K562 (cell line): ENCODE measurements around the gene PRDM2. TPM values are rescaled to one million over a fixed set of nuclear protein-coding genes. Genes with fewer than 3 reads are reported as not detected.

Experiments used
- CXXC5 ChIP-seq: fragments of 250-450 bp; sonication (Bioruptor Pico); IDR thresholded peaks from 2 replicates; pipeline ENCODE4 v1.8.0; 2022; ENCODE audit warnings: inconsistent platforms, mild to moderate bottlenecking, moderate library complexity
- EHMT2 ChIP-seq: fragments of 450-650 bp; IDR thresholded peaks from 2 replicates; pipeline ENCODE4 v1.6.1; 2018; ENCODE audit warnings: antibody characterized with exemption
- ETV6 ChIP-seq, 3 experiments: fragments of 150-350 bp in 1 of 3; sonication (generic) in 1 of 3; formaldehyde crosslinking in 1 of 3; IDR thresholded peaks; 2 replicates each; pipeline versions ENCODE4 v1.6.1 to v1.8.0; 2014 to 2022; ENCODE audit warnings: borderline replicate concordance in 2 of 3, low read depth in 2 of 3, antibody characterized with exemption in 1 of 3, low read length in 1 of 3, mild to moderate bottlenecking in 1 of 3, missing genetic modification reagents in 1 of 3
- FOXM1 ChIP-seq, 2 experiments: fragments of 450-650 bp in 1 of 2; sonication (generic) in 1 of 2; formaldehyde crosslinking in 1 of 2; IDR thresholded peaks; 2 replicates each; pipeline versions ENCODE4 v1.6.1 to v1.9.0; 2017 to 2022; ENCODE audit warnings: low read depth in 2 of 2, mild to moderate bottlenecking in 2 of 2, missing genetic modification reagents in 1 of 2, moderate library complexity in 1 of 2
- MYC ChIP-seq, 2 experiments: fragments of 250-450 bp in 1 of 2; sonication (Bioruptor Pico) in 1 of 2; IDR thresholded peaks; 2 replicates each; pipeline versions ENCODE4 v1.5.1 to v1.6.1; 2012 to 2021; ENCODE audit warnings: low read depth in 2 of 2, borderline replicate concordance in 1 of 2, improper control_type of control experiment in 1 of 2, low read length in 1 of 2, mild to moderate bottlenecking in 1 of 2, moderate library complexity in 1 of 2
- NRF1 ChIP-seq, 2 experiments: fragments of 450-650 bp; IDR thresholded peaks in 1 of 2; conservative IDR thresholded peaks in 1 of 2; 2 replicates each; pipeline ENCODE4 v1.6.1; 2014; ENCODE audit warnings: mild to moderate bottlenecking in 2 of 2
- PPARD ChIP-seq: fragments of 250-450 bp; sonication (Bioruptor Pico); IDR thresholded peaks from 2 replicates; pipeline ENCODE4 v1.8.0; 2022; ENCODE audit warnings: inconsistent platforms, mild to moderate bottlenecking, moderate library complexity
- RBBP5 ChIP-seq: fragments of 200-600 bp; sonication (generic); IDR thresholded peaks from 2 replicates; pipeline ENCODE4 v1.6.1; 2012; ENCODE audit warnings: borderline replicate concordance, mild to moderate bottlenecking, low read length, control low read depth, inconsistent platforms; ENCODE audit not compliant: insufficient read depth, poor library complexity, severe bottlenecking
- RBFOX2 ChIP-seq: fragments of 200-400 bp; formaldehyde crosslinking; IDR thresholded peaks from 2 replicates; pipeline ENCODE4 v1.6.1; 2017; ENCODE audit warnings: low read depth, mild to moderate bottlenecking, low read length, moderate library complexity
- RNF2 ChIP-seq: sonication (generic); IDR thresholded peaks from 2 replicates; pipeline ENCODE4 v1.6.1; 2016
- SAFB ChIP-seq: fragments of 200-400 bp; formaldehyde crosslinking; IDR thresholded peaks from 2 replicates; pipeline ENCODE4 v1.6.1; 2017; ENCODE audit warnings: low read depth, low read length, borderline replicate concordance
- TBP ChIP-seq: optimal IDR thresholded peaks from 2 replicates; pipeline ENCODE3; 2011; ENCODE audit warnings: low read depth, low read length, improper control_type of control experiment
- ZNF165 ChIP-seq: fragments of 250-450 bp; sonication (Bioruptor Pico); IDR thresholded peaks from 2 replicates; pipeline ENCODE4 v1.4.0; 2020; ENCODE audit warnings: borderline replicate concordance
- ZNF766 ChIP-seq: fragments of 200-800 bp; sonication (Bioruptor generic); conservative IDR thresholded peaks from 2 replicates; pipeline ENCODE4 v1.6.1; 2016; ENCODE audit warnings: missing genetic modification characterization, missing compliant biosample characterization
- polyA plus RNA-seq, 8 experiments: library from polyadenylated mRNA; depleted of rRNA in 4 of 8; stranded (reverse) in 5 of 8; unstranded in 3 of 8; fragments of >200 nt; fragmentation: Nextera tagmentation in 2 of 8; fragmentation: Illumina TruSeq in 1 of 8; extraction: Ambion mirVana in 2 of 8; extraction: Trizol in 1 of 8; gene quantifications; 2 replicates each; pipeline versions ENCODE4 v1.2.1 to v1.2.3, GENCODE V29; 2011 to 2014; ENCODE audit warnings: inconsistent platforms in 1 of 8, missing spikeins in 1 of 8
- total RNA-seq, 7 experiments: library from RNA; depleted of rRNA in 6 of 7; stranded (reverse); fragments of >200 nt in 6 of 7; fragmentation: Illumina TruSeq in 2 of 7; extraction: Trizol in 2 of 7; gene quantifications; 2 replicates each; pipeline versions ENCODE4 v1.2.1 to v1.2.3, GENCODE V29; 2011 to 2021; ENCODE audit warnings: low replicate concordance in 1 of 7
- TF ChIP-seq, protein P1 (sequence below), 2 experiments: fragments of 450-650 bp in 1 of 2; sonication (generic) in 1 of 2; formaldehyde crosslinking in 1 of 2; IDR thresholded peaks; 2 replicates each; pipeline versions ENCODE4 v1.7.1 to v1.9.0; 2016 to 2022; ENCODE audit warnings: inconsistent platforms in 1 of 2, mild to moderate bottlenecking in 1 of 2, missing genetic modification reagents in 1 of 2
- TF ChIP-seq, protein P2 (sequence below): fragments of 250-450 bp; sonication (Bioruptor Pico); IDR thresholded peaks from 2 replicates; pipeline ENCODE4 v1.8.0; 2022; ENCODE audit warnings: moderate library complexity, mild to moderate bottlenecking, inconsistent platforms

PRDM2 gene
- total and polyA plus RNA-seq, 9 of the 15 experiments (the other 6 are each of a cell fraction or from before 2014, with no cell fraction given): 5.4 to 27.6 (median 12.5) TPM

DNA sequence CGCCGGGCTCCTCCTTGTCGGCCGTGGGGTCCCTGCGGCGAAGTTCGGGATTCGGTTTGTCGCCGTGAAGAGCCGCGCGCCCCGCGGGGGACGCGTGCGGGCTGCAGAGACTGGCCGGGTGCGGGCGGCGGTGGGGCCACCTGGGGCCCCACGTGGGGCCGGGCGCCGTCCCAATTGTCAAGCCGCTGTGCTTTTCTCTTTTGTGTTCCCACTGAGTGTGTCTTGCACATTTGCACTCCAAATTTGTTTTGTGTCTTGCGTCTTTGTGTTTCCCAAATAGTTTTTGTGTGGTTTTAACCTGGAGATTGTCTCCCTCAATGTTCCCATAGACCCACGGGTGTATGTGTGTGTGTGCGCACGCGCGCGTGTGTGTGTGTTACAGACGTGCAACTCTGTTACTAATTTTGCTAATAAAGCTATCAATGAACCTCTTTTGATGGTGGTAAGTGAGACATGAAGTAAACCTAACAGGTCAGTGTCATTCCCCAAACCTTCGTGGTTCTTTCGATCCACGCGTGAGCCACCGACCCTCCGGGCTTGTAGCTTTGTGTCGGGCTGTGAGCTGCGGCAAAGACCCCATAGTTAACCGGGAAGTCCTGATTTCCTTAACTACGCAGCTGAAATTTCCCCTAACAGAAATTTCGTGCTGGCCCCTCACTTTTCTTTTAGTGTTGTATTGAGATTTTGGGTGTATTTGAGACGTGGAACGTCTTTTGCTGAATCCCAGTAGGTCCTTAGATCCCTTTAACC, 708 bp downstream of the PRDM2 start (continued):
- TF ChIP-seq ETV6 (IDR thresholded peaks at IDR 0.05; ENCODE audit: borderline replicate concordance in 1 of 2, low read depth in 2 of 2, low read length in 1 of 2) (no peak), ETV6 (CRISPR knock-in tag; IDR thresholded peaks at IDR 0.05; ENCODE audit: borderline replicate concordance) (no peak), TBP (peak; percentile 3), RBFOX2 (0 out of 2 replicates have a peak, but pooled peaks have one; percentile 30), SAFB (no peak), ZNF165 (CRISPR knock-in tag) (no peak), EHMT2 (no peak), FOXM1 (IDR thresholded peaks at IDR 0.05; ENCODE audit: low read depth) (no peak), FOXM1 (CRISPR knock-in tag; IDR thresholded peaks at IDR 0.05; ENCODE audit: low read depth) (no peak), ZNF766 (CRISPR knock-in tag) (no peak), NRF1 (conservative IDR thresholded peaks at IDR 0.05 in 1 of 2, IDR thresholded peaks at IDR 0.05 in 1 of 2) (peak in 1 of 2 experiments; percentile 5; a peak in 1 of 4 replicates), RNF2 (0 out of 2 replicates have a peak, but pooled peaks have one; percentile 29), PPARD (CRISPR knock-in tag) (no peak), RBBP5 (no peak), CXXC5 (peak; percentile 20; the same call in 1 of the 2 replicates), MYC (IDR thresholded peaks at IDR 0.05; ENCODE audit: low read depth, low read length) (no peak), MYC (CRISPR knock-in tag; IDR thresholded peaks at IDR 0.05; ENCODE audit: borderline replicate concordance, low read depth) (no peak)
- TF ChIP-seq, protein P1, sequence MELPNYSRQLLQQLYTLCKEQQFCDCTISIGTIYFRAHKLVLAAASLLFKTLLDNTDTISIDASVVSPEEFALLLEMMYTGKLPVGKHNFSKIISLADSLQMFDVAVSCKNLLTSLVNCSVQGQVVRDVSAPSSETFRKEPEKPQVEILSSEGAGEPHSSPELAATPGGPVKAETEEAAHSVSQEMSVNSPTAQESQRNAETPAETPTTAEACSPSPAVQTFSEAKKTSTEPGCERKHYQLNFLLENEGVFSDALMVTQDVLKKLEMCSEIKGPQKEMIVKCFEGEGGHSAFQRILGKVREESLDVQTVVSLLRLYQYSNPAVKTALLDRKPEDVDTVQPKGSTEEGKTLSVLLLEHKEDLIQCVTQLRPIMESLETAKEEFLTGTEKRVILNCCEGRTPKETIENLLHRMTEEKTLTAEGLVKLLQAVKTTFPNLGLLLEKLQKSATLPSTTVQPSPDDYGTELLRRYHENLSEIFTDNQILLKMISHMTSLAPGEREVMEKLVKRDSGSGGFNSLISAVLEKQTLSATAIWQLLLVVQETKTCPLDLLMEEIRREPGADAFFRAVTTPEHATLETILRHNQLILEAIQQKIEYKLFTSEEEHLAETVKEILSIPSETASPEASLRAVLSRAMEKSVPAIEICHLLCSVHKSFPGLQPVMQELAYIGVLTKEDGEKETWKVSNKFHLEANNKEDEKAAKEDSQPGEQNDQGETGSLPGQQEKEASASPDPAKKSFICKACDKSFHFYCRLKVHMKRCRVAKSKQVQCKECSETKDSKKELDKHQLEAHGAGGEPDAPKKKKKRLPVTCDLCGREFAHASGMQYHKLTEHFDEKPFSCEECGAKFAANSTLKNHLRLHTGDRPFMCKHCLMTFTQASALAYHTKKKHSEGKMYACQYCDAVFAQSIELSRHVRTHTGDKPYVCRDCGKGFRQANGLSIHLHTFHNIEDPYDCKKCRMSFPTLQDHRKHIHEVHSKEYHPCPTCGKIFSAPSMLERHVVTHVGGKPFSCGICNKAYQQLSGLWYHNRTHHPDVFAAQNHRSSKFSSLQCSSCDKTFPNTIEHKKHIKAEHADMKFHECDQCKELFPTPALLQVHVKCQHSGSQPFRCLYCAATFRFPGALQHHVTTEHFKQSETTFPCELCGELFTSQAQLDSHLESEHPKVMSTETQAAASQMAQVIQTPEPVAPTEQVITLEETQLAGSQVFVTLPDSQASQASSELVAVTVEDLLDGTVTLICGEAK (IDR thresholded peaks at IDR 0.05): no peak
- TF ChIP-seq, protein P1 (CRISPR knock-in tag; IDR thresholded peaks at IDR 0.05): no peak
- TF ChIP-seq, protein P2, sequence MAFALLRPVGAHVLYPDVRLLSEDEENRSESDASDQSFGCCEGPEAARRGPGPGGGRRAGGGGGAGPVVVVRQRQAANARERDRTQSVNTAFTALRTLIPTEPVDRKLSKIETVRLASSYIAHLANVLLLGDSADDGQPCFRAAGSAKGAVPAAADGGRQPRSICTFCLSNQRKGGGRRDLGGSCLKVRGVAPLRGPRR (CRISPR knock-in tag): no peak
